ENCODE data around the gene FBXL14.

FBXL14 gene

GRCh38 chr12:1544996-1545700 lies 49.2 kb downstream of the FBXL14 start (continued):
- TF ChIP-seq ZBTB11 (tag by site-specific recombination; conservative IDR thresholded peaks at IDR 0.05; ENCODE audit: low read depth), result no peak

GRCh38 chr12:1542599-1542998 lies 51.8 kb downstream of the FBXL14 start:
- CTCF ChIA-PET, result no interaction called here
- TF ChIP-seq KLF16 (tag by site-specific recombination; IDR thresholded peaks at IDR 0.05) (no peak), ZNF560 (tag by site-specific recombination; IDR thresholded peaks at IDR 0.05; ENCODE audit: borderline replicate concordance) (no peak), ZNF544 (tag by site-specific recombination; IDR thresholded peaks at IDR 0.05) (no peak), ZNF600 (tag by site-specific recombination; IDR thresholded peaks at IDR 0.05) (no peak), ZNF645 (tag by site-specific recombination; IDR thresholded peaks at IDR 0.05) (no peak), ZNF692 (tag by site-specific recombination; IDR thresholded peaks at IDR 0.05) (no peak), ZNF366 (tag by site-specific recombination; conservative IDR thresholded peaks at IDR 0.05) (no peak), ZNF202 (tag by site-specific recombination; IDR thresholded peaks at IDR 0.05; ENCODE audit: borderline replicate concordance) (no peak), ZNF23 (tag by site-specific recombination; IDR thresholded peaks at IDR 0.05; ENCODE audit: borderline replicate concordance) (no peak), ZNF658 (tag by site-specific recombination; IDR thresholded peaks at IDR 0.05) (no peak), PRDM6 (tag by site-specific recombination; IDR thresholded peaks at IDR 0.05) (no peak), ZNF660 (tag by site-specific recombination; IDR thresholded peaks at IDR 0.05) (no peak), ZNF423 (tag by site-specific recombination; IDR thresholded peaks at IDR 0.05) (no peak), GLIS2 (tag by site-specific recombination; IDR thresholded peaks at IDR 0.05) (no peak), ZNF362 (tag by site-specific recombination; IDR thresholded peaks at IDR 0.05) (no peak)

More at GRCh38 chr12:1542599-1542998, 51.8 kb downstream of the FBXL14 start:
- no peaks in the 10 kb centered on the region for H3K9me3 ChIP-seq (ENCODE audit: control insufficient read depth, insufficient read depth, low read depth, low read length)
- no peaks in the 10 kb centered on the region for H3K4me1 ChIP-seq (ENCODE audit: control insufficient read depth, insufficient read depth, low read length)
- POLR2A ChIA-PET, result no interaction called here
- H3K4me3 ChIP-seq (ENCODE audit: low read depth, low read length), result no peak overlapping the region
- no peaks in the 10 kb centered on the region for H3K36me3 ChIP-seq (ENCODE audit: control insufficient read depth in 2 of 2, insufficient read depth in 1 of 2, low read length in 2 of 2)
- H3K27ac ChIP-seq (ENCODE audit: extremely low read depth, low read depth, low read length), result no peak overlapping the region
